ENCODE results near the gene TIMM10B.

TIMM10B gene

DNA sequence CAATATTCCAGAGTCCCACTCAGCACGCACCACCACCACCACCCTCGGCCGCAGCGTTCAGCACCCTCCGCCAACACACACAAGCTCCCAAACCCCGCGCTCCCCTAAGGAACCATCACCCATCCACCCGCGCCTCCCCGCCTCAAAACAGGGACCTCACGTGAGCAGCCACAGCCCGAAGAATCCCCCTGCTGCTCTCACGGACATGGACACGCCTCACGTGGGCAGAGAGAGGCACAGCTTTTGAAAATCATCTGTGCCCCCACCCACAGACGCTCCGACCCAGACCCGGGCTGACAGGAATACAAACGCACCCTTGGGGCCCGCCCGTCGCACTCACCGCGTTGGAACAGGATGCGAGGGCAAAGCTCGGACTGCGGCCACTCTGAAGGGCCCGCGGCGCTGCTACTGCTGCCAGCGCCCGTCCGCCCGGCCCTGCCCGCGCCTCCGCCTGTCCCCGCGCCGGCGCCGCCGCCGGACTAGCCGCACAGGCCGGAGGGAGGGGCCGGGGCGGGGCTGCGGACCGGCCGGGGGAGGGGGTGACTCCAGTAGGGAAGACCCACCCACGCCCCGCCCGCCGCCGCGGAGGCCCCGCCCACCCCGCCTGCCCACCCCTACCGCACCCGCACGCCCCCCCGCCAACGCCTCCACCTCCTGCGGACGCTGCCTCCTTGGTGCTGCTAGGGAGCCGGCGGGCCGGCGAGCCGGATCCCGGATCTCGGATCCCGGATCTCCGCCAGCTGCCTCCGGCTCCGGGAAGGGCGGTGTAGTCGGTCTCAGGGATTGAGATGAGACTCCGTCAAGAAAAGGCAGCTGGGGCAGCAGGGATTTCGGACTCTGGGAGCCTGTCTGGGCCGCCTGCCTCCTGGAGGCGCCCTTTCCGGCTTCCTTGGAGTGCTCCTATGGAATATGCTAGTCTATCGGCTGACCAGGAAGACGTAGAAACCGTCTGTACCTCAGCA is 7.6 kb upstream of the TIMM10B start, which contains the start of gene TRIM3:
Gene TRIM3, minus strand, starts transcription at position 491 of the 962 bp plus-strand sequence. CDS start 8,246 bp downstream, outside the sequence.
- Histone ChIP-seq H3K9ac (ENCODE audit: low read length) (peak within 1 kb of the TSS; percentile 87), H4K5ac (ENCODE audit: low read length) (no peak within 1 kb of the TSS), H3K27me3 (ENCODE audit: insufficient read depth, low read length, poor library complexity) (no peaks in the 10 kb centered on the region), H3K23ac (ENCODE audit: low read length) (no peak within 1 kb of the TSS), H3K56ac (ENCODE audit: low read length) (peak within 1 kb of the TSS; percentile 95), H2BK120ac (ENCODE audit: low read depth, low read length) (no peak within 1 kb of the TSS), H3K4me3 (ENCODE audit: low read length) (peak within 1 kb of the TSS; percentile 78), H3K18ac (ENCODE audit: low read length) (peak within 1 kb of the TSS; percentile 54), H3K4me1 (ENCODE audit: control insufficient read depth, low read depth, low read length) (peaks cover 7% of the 10 kb centered on the region), H4K8ac (ENCODE audit: low read depth, low read length) (no peak within 1 kb of the TSS), H3K27ac (ENCODE audit: low read depth, low read length) (peak within 1 kb of the TSS; percentile 79), H3K4me2 (ENCODE audit: low read length) (peak within 1 kb of the TSS; percentile 98), H2BK5ac (ENCODE audit: low read length) (no peak within 1 kb of the TSS), H3K79me1 (ENCODE audit: low read length) (peaks cover 3% of the 10 kb centered on the region), H3K36me3 (ENCODE audit: control insufficient read depth, insufficient read depth, low read length) (peaks cover 6% of the 10 kb centered on the region), H2BK15ac (replicated peaks; ENCODE audit: low read depth) (no peak within 1 kb of the TSS), H2AK5ac (ENCODE audit: low read length) (no peak within 1 kb of the TSS), H3K4ac (ENCODE audit: low read depth, low read length) (no peak within 1 kb of the TSS), H3K79me2 (ENCODE audit: control insufficient read depth, insufficient read depth, low read length) (no peaks in the 10 kb centered on the region)
- DNase-seq, result peak; percentile 90
- WGBS (ENCODE audit: extremely low coverage, insufficient coverage, low lambda C conversion rate), result no CpG with 5 or more reads among the region's 87 CpGs

DNA sequence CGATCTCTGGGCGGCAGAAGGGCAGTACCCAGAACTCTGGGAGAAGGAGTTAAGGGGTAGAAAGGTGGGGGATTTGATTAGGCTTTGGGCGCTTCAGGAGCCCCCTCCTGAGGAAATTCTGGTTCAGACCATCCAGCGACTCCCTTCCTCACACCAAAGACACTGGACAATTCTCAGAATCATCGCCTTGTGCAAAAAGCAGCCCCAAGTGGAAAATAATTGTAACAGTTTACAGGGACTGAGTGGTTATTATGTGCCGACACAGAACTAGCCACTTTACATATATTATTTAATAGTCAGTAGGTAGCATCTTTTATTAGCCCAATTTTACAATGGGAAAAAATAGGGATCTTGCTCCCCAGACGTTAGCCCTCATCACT is 6.9 kb upstream of the TIMM10B start:
- H2BK15ac ChIP-seq (replicated peaks; ENCODE audit: low read depth), result no peak overlapping the region
- no peak overlapping the region for H2BK120ac ChIP-seq (ENCODE audit: low read depth, low read length)
- no peaks in the 10 kb centered on the region for H3K79me2 ChIP-seq (ENCODE audit: control insufficient read depth, insufficient read depth, low read length)
- H3K9ac ChIP-seq (ENCODE audit: low read length), result peak overlapping the region; percentile 76
- H3K4ac ChIP-seq (ENCODE audit: low read depth, low read length), result no peak overlapping the region
- H3K27ac ChIP-seq (ENCODE audit: low read depth, low read length), result peak overlapping the region; percentile 79
- H4K5ac ChIP-seq (ENCODE audit: low read length), result no peak overlapping the region
- H2AK5ac ChIP-seq (ENCODE audit: low read length), result no peak overlapping the region
- WGBS (ENCODE audit: extremely low coverage, insufficient coverage, low lambda C conversion rate), result no CpG with 5 or more reads among the region's 7 CpGs
- H3K4me2 ChIP-seq (ENCODE audit: low read length), result peak overlapping the region; percentile 67
- DNase-seq, result no peak
- H2BK5ac ChIP-seq (ENCODE audit: low read length), result no peak overlapping the region
- H3K36me3 ChIP-seq (ENCODE audit: control insufficient read depth, insufficient read depth, low read length), result peaks cover 8% of the 10 kb centered on the region
- no peak overlapping the region for H3K23ac ChIP-seq (ENCODE audit: low read length)
- H3K56ac ChIP-seq (ENCODE audit: low read length), result peak overlapping the region; percentile 87
- peaks cover 7% of the 10 kb centered on the region for H3K79me1 ChIP-seq (ENCODE audit: low read length)
- H3K18ac ChIP-seq (ENCODE audit: low read length), result peak overlapping the region; percentile 54
- no peak overlapping the region for H3K4me3 ChIP-seq (ENCODE audit: low read length)
- H4K8ac ChIP-seq (ENCODE audit: low read depth, low read length), result no peak overlapping the region
- H3K4me1 ChIP-seq (ENCODE audit: control insufficient read depth, low read depth, low read length), result peaks cover 4% of the 10 kb centered on the region
- H3K27me3 ChIP-seq (ENCODE audit: insufficient read depth, low read length, poor library complexity), result no peaks in the 10 kb centered on the region

DNA sequence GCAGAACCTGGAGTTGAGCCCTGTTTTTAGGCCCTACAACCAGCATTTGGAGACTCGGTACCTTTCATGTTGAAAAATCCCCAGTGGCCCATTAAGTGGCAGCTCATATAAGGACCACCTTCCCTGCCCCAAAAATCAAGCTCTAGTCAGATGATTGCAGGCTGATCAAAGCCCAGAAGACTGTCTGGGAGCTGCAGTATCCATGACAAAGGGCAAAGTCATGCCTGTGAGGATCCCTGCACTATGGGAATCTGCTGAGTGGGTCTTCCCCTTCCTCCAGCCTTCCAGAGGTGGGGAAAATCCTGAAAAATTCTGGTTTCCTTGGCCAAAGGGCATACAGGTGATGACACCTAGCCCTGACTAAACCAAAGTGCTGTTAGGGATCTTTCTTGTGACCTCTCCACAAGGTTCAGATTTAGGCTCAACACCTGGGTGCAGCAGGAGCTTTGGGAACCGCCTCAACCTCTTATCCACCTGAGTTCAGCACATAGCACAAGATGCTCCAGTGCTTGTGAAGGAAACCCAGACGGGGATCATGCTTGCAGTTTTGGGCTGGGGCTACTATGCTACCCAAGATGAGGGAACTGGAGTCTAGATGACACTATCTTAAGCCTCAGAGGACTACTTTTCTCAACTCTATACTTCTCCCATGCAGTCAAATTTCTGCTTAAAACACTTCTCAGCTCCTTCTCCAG is 6.3 kb upstream of the TIMM10B start:
- Histone ChIP-seq H3K27me3 (ENCODE audit: insufficient read depth, low read length, poor library complexity) (no peaks in the 10 kb centered on the region), H4K5ac (ENCODE audit: low read length) (no peak overlapping the region), H4K8ac (ENCODE audit: low read depth, low read length) (no peak overlapping the region), H3K56ac (ENCODE audit: low read length) (peak overlapping the region; percentile 19), H2BK120ac (ENCODE audit: low read depth, low read length) (no peak overlapping the region), H3K18ac (ENCODE audit: low read length) (no peak overlapping the region), H3K79me2 (ENCODE audit: control insufficient read depth, insufficient read depth, low read length) (peaks cover 3% of the 10 kb centered on the region), H2BK5ac (ENCODE audit: low read length) (no peak overlapping the region), H3K23ac (ENCODE audit: low read length) (no peak overlapping the region), H2BK15ac (replicated peaks; ENCODE audit: low read depth) (no peak overlapping the region), H2AK5ac (ENCODE audit: low read length) (peak overlapping the region; percentile 31), H3K4me3 (ENCODE audit: low read length) (no peak overlapping the region), H3K4ac (ENCODE audit: low read depth, low read length) (no peak overlapping the region), H3K36me3 (ENCODE audit: control insufficient read depth, insufficient read depth, low read length) (peaks cover 8% of the 10 kb centered on the region), H3K9ac (ENCODE audit: low read length) (no peak overlapping the region), H3K79me1 (ENCODE audit: low read length) (peaks cover 12% of the 10 kb centered on the region), H3K4me1 (ENCODE audit: control insufficient read depth, low read depth, low read length) (peaks cover 3% of the 10 kb centered on the region), H3K4me2 (ENCODE audit: low read length) (no peak overlapping the region), H3K27ac (ENCODE audit: low read depth, low read length) (no peak overlapping the region)
- peak; percentile 41 for DNase-seq
- no CpG with 5 or more reads among the region's 3 CpGs for WGBS (ENCODE audit: extremely low coverage, insufficient coverage, low lambda C conversion rate)

DNA sequence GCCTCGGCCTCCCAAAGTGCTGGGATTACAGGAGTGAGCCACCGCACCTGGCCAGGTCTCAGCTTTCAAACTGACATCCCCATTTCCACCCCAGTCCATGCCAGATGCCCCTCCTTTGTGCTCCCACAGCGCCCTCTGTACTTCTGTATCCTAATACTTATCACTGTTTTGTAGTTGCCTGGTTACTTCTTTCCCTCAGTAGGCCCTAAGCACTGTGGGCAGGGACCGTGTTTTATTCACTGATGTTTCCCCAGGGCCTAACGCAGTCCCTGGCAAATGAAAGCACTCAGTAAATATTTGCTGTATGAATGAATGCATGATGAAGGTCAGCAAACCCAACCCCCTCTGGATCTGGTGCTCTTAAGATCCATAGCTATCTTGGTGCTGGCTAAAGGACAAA is 5.4 kb upstream of the TIMM10B start:
- no peak overlapping the region for H4K8ac ChIP-seq (ENCODE audit: low read depth, low read length)
- WGBS (ENCODE audit: extremely low coverage, insufficient coverage, low lambda C conversion rate), result no CpG with 5 or more reads among the region's 5 CpGs

DNA sequence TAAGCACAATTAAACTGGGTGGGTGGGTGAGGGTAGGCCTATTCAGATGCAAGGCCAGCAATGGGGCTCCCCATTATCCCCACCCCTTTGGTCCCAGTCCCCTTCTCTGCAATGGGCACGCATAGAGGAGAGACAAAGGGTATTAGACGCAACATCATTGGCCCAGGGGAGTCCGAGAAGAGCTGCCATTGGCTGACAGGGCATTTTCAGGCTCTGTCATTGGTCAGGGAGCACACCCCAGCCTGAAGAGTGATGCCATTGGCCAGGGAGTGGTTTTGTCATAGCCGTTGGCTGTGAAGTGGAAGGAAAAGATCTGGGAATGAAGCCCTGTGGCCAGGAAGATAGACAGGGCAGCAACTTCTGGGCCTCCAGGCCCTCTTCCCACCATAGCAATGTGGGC is 4.7 kb upstream of the TIMM10B start:
- no peak overlapping the region for H3K4ac ChIP-seq (ENCODE audit: low read depth, low read length)
- H3K4me2 ChIP-seq (ENCODE audit: low read length), result no peak overlapping the region
- peaks cover 6% of the 10 kb centered on the region for H3K4me1 ChIP-seq (ENCODE audit: control insufficient read depth, low read depth, low read length)

More for the DNA sequence above, 5.4 kb upstream of the TIMM10B start:
- Histone ChIP-seq H3K4me2 (ENCODE audit: low read length) (no peak overlapping the region), H2BK5ac (ENCODE audit: low read length) (no peak overlapping the region), H3K56ac (ENCODE audit: low read length) (no peak overlapping the region), H4K5ac (ENCODE audit: low read length) (no peak overlapping the region), H3K9ac (ENCODE audit: low read length) (no peak overlapping the region), H3K36me3 (ENCODE audit: control insufficient read depth, insufficient read depth, low read length) (peaks cover 8% of the 10 kb centered on the region), H2BK15ac (replicated peaks; ENCODE audit: low read depth) (no peak overlapping the region), H3K79me1 (ENCODE audit: low read length) (peaks cover 21% of the 10 kb centered on the region), H2AK5ac (ENCODE audit: low read length) (no peak overlapping the region), H3K4me1 (ENCODE audit: control insufficient read depth, low read depth, low read length) (peaks cover 6% of the 10 kb centered on the region), H3K4me3 (ENCODE audit: low read length) (no peak overlapping the region), H3K27ac (ENCODE audit: low read depth, low read length) (no peak overlapping the region), H3K18ac (ENCODE audit: low read length) (no peak overlapping the region), H3K4ac (ENCODE audit: low read depth, low read length) (no peak overlapping the region), H3K23ac (ENCODE audit: low read length) (no peak overlapping the region), H3K79me2 (ENCODE audit: control insufficient read depth, insufficient read depth, low read length) (peaks cover 12% of the 10 kb centered on the region), H3K27me3 (ENCODE audit: insufficient read depth, low read length, poor library complexity) (no peaks in the 10 kb centered on the region), H2BK120ac (ENCODE audit: low read depth, low read length) (no peak overlapping the region)
- DNase-seq, result peak; percentile 68

More for the DNA sequence above, 4.7 kb upstream of the TIMM10B start:
- H3K79me1 ChIP-seq (ENCODE audit: low read length), result peaks cover 21% of the 10 kb centered on the region
- no peak overlapping the region for H3K23ac ChIP-seq (ENCODE audit: low read length)
- no peak overlapping the region for H3K27ac ChIP-seq (ENCODE audit: low read depth, low read length)
- peaks cover 8% of the 10 kb centered on the region for H3K36me3 ChIP-seq (ENCODE audit: control insufficient read depth, insufficient read depth, low read length)
- H3K56ac ChIP-seq (ENCODE audit: low read length), result no peak overlapping the region
- H2BK5ac ChIP-seq (ENCODE audit: low read length), result no peak overlapping the region
- H4K8ac ChIP-seq (ENCODE audit: low read depth, low read length), result no peak overlapping the region
- H2AK5ac ChIP-seq (ENCODE audit: low read length), result no peak overlapping the region
- H3K79me2 ChIP-seq (ENCODE audit: control insufficient read depth, insufficient read depth, low read length), result peaks cover 15% of the 10 kb centered on the region
- no peak overlapping the region for H4K5ac ChIP-seq (ENCODE audit: low read length)
- H3K9ac ChIP-seq (ENCODE audit: low read length), result no peak overlapping the region
- no peak for DNase-seq
- H3K27me3 ChIP-seq (ENCODE audit: insufficient read depth, low read length, poor library complexity), result no peaks in the 10 kb centered on the region
- no peak overlapping the region for H2BK15ac ChIP-seq (replicated peaks; ENCODE audit: low read depth)
- no peak overlapping the region for H2BK120ac ChIP-seq (ENCODE audit: low read depth, low read length)
- WGBS (ENCODE audit: extremely low coverage, insufficient coverage, low lambda C conversion rate), result no CpG with 5 or more reads among the region's 4 CpGs
- H3K4me3 ChIP-seq (ENCODE audit: low read length), result no peak overlapping the region
- H3K18ac ChIP-seq (ENCODE audit: low read length), result no peak overlapping the region

All from mesendoderm (in vitro differentiated cells).